ENCODE results near the gene GRIK4.

Gene GRIK4

DNA sequence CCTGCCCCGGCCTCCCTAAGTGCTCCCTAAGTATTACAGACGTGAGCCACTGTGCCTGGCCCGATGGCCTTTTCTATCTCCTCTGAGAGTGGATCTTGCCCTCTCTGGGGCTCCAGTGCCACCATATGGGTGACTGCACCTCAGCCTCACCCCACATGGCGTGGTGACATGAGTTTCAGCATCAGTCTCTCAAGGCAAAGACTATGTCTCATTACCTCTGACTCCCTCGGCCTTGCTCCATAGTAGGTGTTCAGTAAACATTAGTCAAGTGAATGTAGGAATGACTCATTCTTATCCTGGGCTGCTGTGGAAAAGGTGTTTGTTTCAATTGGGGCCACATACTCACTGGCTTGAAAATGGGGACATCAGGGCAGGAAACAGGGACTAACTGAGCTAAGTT is 168.8 kb downstream of the GRIK4 start:
- no peak overlapping the region for H3K4me3 ChIP-seq (ENCODE audit: low read depth, low read length)
- no peaks in the 10 kb centered on the region for H3K9me3 ChIP-seq (ENCODE audit: control insufficient read depth, insufficient read depth, low read depth, low read length)
- H3K9ac ChIP-seq (ENCODE audit: low read length): no peak overlapping the region
- H3K4me1 ChIP-seq (ENCODE audit: control insufficient read depth, insufficient read depth, low read length): peaks cover 12% of the 10 kb centered on the region; the same call in 1 of the 2 replicates
- no peaks in the 10 kb centered on the region for H3K27me3 ChIP-seq (ENCODE audit: control insufficient read depth, insufficient read depth, low read length)
- no peak overlapping the region for H3K27ac ChIP-seq (ENCODE audit: low read depth, low read length)
- H3K36me3 ChIP-seq (ENCODE audit: control insufficient read depth, insufficient read depth, low read length): no peaks in the 10 kb centered on the region

GRCh38 chr11:120681434-120682331 is 170.1 kb downstream of the GRIK4 start:
- no peaks in the 10 kb centered on the region for H3K36me3 ChIP-seq (ENCODE audit: control insufficient read depth, insufficient read depth, low read length)
- no peak overlapping the region for H3K27ac ChIP-seq (ENCODE audit: low read depth, low read length)
- no peaks in the 10 kb centered on the region for H3K9me3 ChIP-seq (ENCODE audit: control insufficient read depth, insufficient read depth, low read depth, low read length)
- no peaks in the 10 kb centered on the region for H3K27me3 ChIP-seq (ENCODE audit: control insufficient read depth, insufficient read depth, low read length)
- no peak overlapping the region for H3K9ac ChIP-seq (ENCODE audit: low read length)
- no peak overlapping the region for H3K4me3 ChIP-seq (ENCODE audit: low read depth, low read length)
- peaks cover 12% of the 10 kb centered on the region; the same call in 1 of the 2 replicates for H3K4me1 ChIP-seq (ENCODE audit: control insufficient read depth, insufficient read depth, low read length)

GRCh38 chr11:120682332-120682649 is 170.7 kb downstream of the GRIK4 start:
- H3K9me3 ChIP-seq (ENCODE audit: control insufficient read depth, insufficient read depth, low read depth, low read length): no peaks in the 10 kb centered on the region
- no peak overlapping the region for H3K27ac ChIP-seq (ENCODE audit: low read depth, low read length)

GRCh38 chr11:120682866-120683265 is 171.3 kb downstream of the GRIK4 start:
- H3K4me1 ChIP-seq (ENCODE audit: control insufficient read depth, insufficient read depth, low read length): peaks cover 12% of the 10 kb centered on the region; the same call in 1 of the 2 replicates
- no peaks in the 10 kb centered on the region for H3K27me3 ChIP-seq (ENCODE audit: control insufficient read depth, insufficient read depth, low read length)
- H3K27ac ChIP-seq (ENCODE audit: low read depth, low read length): no peak overlapping the region
- H3K9ac ChIP-seq (ENCODE audit: low read length): no peak overlapping the region
- H3K36me3 ChIP-seq (ENCODE audit: control insufficient read depth, insufficient read depth, low read length): no peaks in the 10 kb centered on the region
- H3K4me3 ChIP-seq (ENCODE audit: low read depth, low read length): no peak overlapping the region
- H3K9me3 ChIP-seq (ENCODE audit: control insufficient read depth, insufficient read depth, low read depth, low read length): no peaks in the 10 kb centered on the region

More at GRCh38 chr11:120682332-120682649, 170.7 kb downstream of the GRIK4 start:
- H3K9ac ChIP-seq (ENCODE audit: low read length): no peak overlapping the region
- H3K27me3 ChIP-seq (ENCODE audit: control insufficient read depth, insufficient read depth, low read length): no peaks in the 10 kb centered on the region
- no peaks in the 10 kb centered on the region for H3K36me3 ChIP-seq (ENCODE audit: control insufficient read depth, insufficient read depth, low read length)
- peaks cover 12% of the 10 kb centered on the region; the same call in 1 of the 2 replicates for H3K4me1 ChIP-seq (ENCODE audit: control insufficient read depth, insufficient read depth, low read length)
- no peak overlapping the region for H3K4me3 ChIP-seq (ENCODE audit: low read depth, low read length)

GRCh38 chr11:120686516-120686915 is 175.0 kb downstream of the GRIK4 start:
- H3K27me3 ChIP-seq (ENCODE audit: control insufficient read depth, insufficient read depth, low read length): no peaks in the 10 kb centered on the region
- no peaks in the 10 kb centered on the region for H3K36me3 ChIP-seq (ENCODE audit: control insufficient read depth, insufficient read depth, low read length)
- no peaks in the 10 kb centered on the region for H3K9me3 ChIP-seq (ENCODE audit: control insufficient read depth, insufficient read depth, low read depth, low read length)
- H3K4me1 ChIP-seq (ENCODE audit: control insufficient read depth, insufficient read depth, low read length): peaks cover 8% of the 10 kb centered on the region; the same call in 1 of the 2 replicates
- H3K4me3 ChIP-seq (ENCODE audit: low read depth, low read length): no peak overlapping the region
- H3K27ac ChIP-seq (ENCODE audit: low read depth, low read length): no peak overlapping the region
- H3K9ac ChIP-seq (ENCODE audit: low read length): no peak overlapping the region

GRCh38 chr11:120688163-120688562 is 176.6 kb downstream of the GRIK4 start:
- Histone ChIP-seq H3K9me3 (ENCODE audit: control insufficient read depth, insufficient read depth, low read depth, low read length) (no peaks in the 10 kb centered on the region), H3K9ac (ENCODE audit: low read length) (no peak overlapping the region), H3K36me3 (ENCODE audit: control insufficient read depth, insufficient read depth, low read length) (no peaks in the 10 kb centered on the region), H3K27ac (ENCODE audit: low read depth, low read length) (no peak overlapping the region), H3K27me3 (ENCODE audit: control insufficient read depth, insufficient read depth, low read length) (no peaks in the 10 kb centered on the region), H3K4me3 (ENCODE audit: low read depth, low read length) (no peak overlapping the region), H3K4me1 (ENCODE audit: control insufficient read depth, insufficient read depth, low read length) (no peaks in the 10 kb centered on the region)

- no peak overlapping the region for H3K27ac ChIP-seq (ENCODE audit: low read depth, low read length)
- H3K4me3 ChIP-seq (ENCODE audit: low read depth, low read length): no peak overlapping the region
- no peaks in the 10 kb centered on the region for H3K36me3 ChIP-seq (ENCODE audit: control insufficient read depth, insufficient read depth, low read length)
- H3K9me3 ChIP-seq (ENCODE audit: control insufficient read depth, insufficient read depth, low read depth, low read length): no peaks in the 10 kb centered on the region
- H3K4me1 ChIP-seq (ENCODE audit: control insufficient read depth, insufficient read depth, low read length): no peaks in the 10 kb centered on the region
- no peak overlapping the region for H3K9ac ChIP-seq (ENCODE audit: low read length)
- no peaks in the 10 kb centered on the region for H3K27me3 ChIP-seq (ENCODE audit: control insufficient read depth, insufficient read depth, low read length)
Measured at GRCh38 chr11:120689596-120690275, 178.2 kb downstream of the GRIK4 start.

GRCh38 chr11:120690406-120690805 is 178.9 kb downstream of the GRIK4 start:
- Histone ChIP-seq H3K36me3 (ENCODE audit: control insufficient read depth, insufficient read depth, low read length) (no peaks in the 10 kb centered on the region), H3K27me3 (ENCODE audit: control insufficient read depth, insufficient read depth, low read length) (no peaks in the 10 kb centered on the region), H3K4me1 (ENCODE audit: control insufficient read depth, insufficient read depth, low read length) (no peaks in the 10 kb centered on the region), H3K4me3 (ENCODE audit: low read depth, low read length) (no peak overlapping the region), H3K9me3 (ENCODE audit: control insufficient read depth, insufficient read depth, low read depth, low read length) (no peaks in the 10 kb centered on the region), H3K27ac (ENCODE audit: low read depth, low read length) (no peak overlapping the region), H3K9ac (ENCODE audit: low read length) (no peak overlapping the region)

- Histone ChIP-seq H3K4me3 (ENCODE audit: low read depth, low read length) (no peak overlapping the region), H3K9ac (ENCODE audit: low read length) (no peak overlapping the region), H3K27me3 (ENCODE audit: control insufficient read depth, insufficient read depth, low read length) (no peaks in the 10 kb centered on the region), H3K27ac (ENCODE audit: low read depth, low read length) (no peak overlapping the region), H3K9me3 (ENCODE audit: control insufficient read depth, insufficient read depth, low read depth, low read length) (no peaks in the 10 kb centered on the region), H3K4me1 (ENCODE audit: control insufficient read depth, insufficient read depth, low read length) (0 out of 2 replicates have a peak, but pooled peaks cover 5% of the 10 kb centered on the region), H3K36me3 (ENCODE audit: control insufficient read depth, insufficient read depth, low read length) (no peaks in the 10 kb centered on the region)
Measured at GRCh38 chr11:120694726-120695125, 183.2 kb downstream of the GRIK4 start.

DNA sequence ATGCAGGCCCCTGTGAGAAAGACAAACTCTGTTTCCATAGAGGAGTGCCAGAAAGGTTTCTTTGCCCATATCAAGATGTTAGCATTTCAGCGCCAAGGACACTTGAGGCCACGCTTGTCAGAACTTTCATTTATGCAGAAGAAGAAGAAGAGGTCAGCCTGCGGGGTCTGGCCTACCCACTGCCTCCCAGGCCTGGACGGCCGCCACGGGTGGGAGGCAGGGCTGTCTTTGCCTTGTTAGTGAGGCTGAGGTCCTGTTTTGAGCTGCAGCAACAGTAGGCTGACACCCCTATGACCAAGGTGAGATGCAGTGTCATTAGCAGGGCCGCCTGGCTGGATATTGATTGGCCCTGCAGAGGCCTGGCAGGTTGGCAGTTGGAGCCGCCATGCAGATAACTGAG is 183.9 kb downstream of the GRIK4 start:
- Histone ChIP-seq H3K27me3 (ENCODE audit: control insufficient read depth, insufficient read depth, low read length) (no peaks in the 10 kb centered on the region), H3K4me3 (ENCODE audit: low read depth, low read length) (no peak overlapping the region), H3K9me3 (ENCODE audit: control insufficient read depth, insufficient read depth, low read depth, low read length) (no peaks in the 10 kb centered on the region), H3K9ac (ENCODE audit: low read length) (no peak overlapping the region), H3K36me3 (ENCODE audit: control insufficient read depth, insufficient read depth, low read length) (no peaks in the 10 kb centered on the region), H3K27ac (ENCODE audit: low read depth, low read length) (no peak overlapping the region), H3K4me1 (ENCODE audit: control insufficient read depth, insufficient read depth, low read length) (0 out of 2 replicates have a peak, but pooled peaks cover 5% of the 10 kb centered on the region)

GRCh38 chr11:120695939-120696338 is 184.4 kb downstream of the GRIK4 start:
- no peak overlapping the region for H3K27ac ChIP-seq (ENCODE audit: low read depth, low read length)
- H3K4me3 ChIP-seq (ENCODE audit: low read depth, low read length): no peak overlapping the region
- 0 out of 2 replicates have a peak, but pooled peaks cover 5% of the 10 kb centered on the region for H3K4me1 ChIP-seq (ENCODE audit: control insufficient read depth, insufficient read depth, low read length)
- no peak overlapping the region for H3K9ac ChIP-seq (ENCODE audit: low read length)
- H3K36me3 ChIP-seq (ENCODE audit: control insufficient read depth, insufficient read depth, low read length): no peaks in the 10 kb centered on the region
- H3K27me3 ChIP-seq (ENCODE audit: control insufficient read depth, insufficient read depth, low read length): no peaks in the 10 kb centered on the region
- no peaks in the 10 kb centered on the region for H3K9me3 ChIP-seq (ENCODE audit: control insufficient read depth, insufficient read depth, low read depth, low read length)
